ENCODE data around the gene EAF2. TPM values are rescaled to one million over a fixed set of nuclear protein-coding genes. Genes with fewer than 3 reads are reported as not detected.

Gene EAF2
- total RNA-seq, 1 donor from 2014 or later: 14.5 TPM

Other genes with a start within 250 kb of the EAF2 start
- gene FBXO40, start 241.8 kb upstream of the EAF2 start, total RNA-seq: not detected in 2 replicates
- 210 and 216 TPM in 2 replicates for gene HCLS1, start 174.3 kb upstream of the EAF2 start, total RNA-seq
- gene GOLGB1, start 85.5 kb upstream of the EAF2 start, total RNA-seq: 21.0 and 22.2 TPM in 2 replicates
- gene IQCB1, start 149 bp upstream of the EAF2 start, total RNA-seq: 49.1 and 51.6 TPM in 2 replicates
- 0.95 and 2.7 TPM in 2 replicates for gene SLC15A2, start 59.2 kb downstream of the EAF2 start, total RNA-seq
- 0.16 and 0.17 TPM in 2 replicates for gene ILDR1, start 187.0 kb downstream of the EAF2 start, total RNA-seq
- gene CD86, start 220.2 kb downstream of the EAF2 start, total RNA-seq: 1.4 TPM in 2 replicates

Measured in activated CD4-positive, alpha-beta T cell treated with anti-CD3 and anti-CD28 coated beads, Interleukin-2, amount 10 ng/mL, durations not matched to agents 24 days and 14 days (primary cell).